NCI-H345 (cell line): ENCODE measurements around the gene SLC5A10.

Experiments
- DNase-seq: peaks from one replicate; lab custom pipeline; 2025; lab: John Stamatoyannopoulos, UW

The SLC5A10 gene

GRCh38 chr17:18984273-18985114 lies 32.5 kb downstream of the SLC5A10 start:
- DNase-seq, result no peak

- no peak for DNase-seq
These were observed 33.5 kb downstream of the SLC5A10 start for GRCh38 chr17:18985475-18985874.

DNA sequence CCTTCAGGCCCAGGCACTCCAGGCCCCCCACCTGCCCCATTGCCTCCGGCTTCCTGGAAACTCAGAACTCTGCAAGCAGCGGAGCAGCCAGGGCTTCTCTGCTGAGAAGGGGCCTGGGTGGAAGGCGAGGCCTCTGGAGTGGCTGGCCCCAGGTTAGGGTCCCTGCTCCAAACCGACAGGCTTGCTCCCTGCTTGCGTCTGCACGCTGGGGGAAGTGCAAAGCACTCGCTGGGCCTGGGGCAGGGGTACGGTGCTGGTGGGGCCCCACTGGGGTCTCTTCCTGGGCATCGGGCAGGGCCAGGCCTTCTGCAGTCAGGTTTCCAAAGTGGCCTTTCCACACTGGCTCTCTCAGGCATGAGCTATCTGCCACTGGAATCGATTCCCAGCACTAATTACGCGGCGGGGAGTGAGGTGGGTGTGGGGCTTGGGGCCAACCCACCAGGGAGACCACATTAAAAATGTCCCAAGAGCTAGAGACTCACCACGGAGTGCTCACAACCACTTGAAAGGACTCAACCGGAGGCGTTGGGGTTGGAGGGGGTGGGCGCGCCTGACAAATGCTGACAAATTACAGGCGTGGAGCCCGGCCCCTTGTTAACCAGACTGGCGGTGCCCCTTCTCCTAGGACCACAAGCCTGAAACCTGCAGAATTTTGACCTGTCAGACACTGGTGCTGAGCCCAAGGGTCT lies 34.7 kb downstream of the SLC5A10 start:
- DNase-seq, result no peak

GRCh38 chr17:18987230-18987610 lies 35.3 kb downstream of the SLC5A10 start:
- peak; percentile 66 for DNase-seq

- no peak for DNase-seq
These were observed 36.0 kb downstream of the SLC5A10 start for GRCh38 chr17:18987862-18988545.

- no peak for DNase-seq
These were observed 36.7 kb downstream of the SLC5A10 start for GRCh38 chr17:18988546-18989173.

DNA sequence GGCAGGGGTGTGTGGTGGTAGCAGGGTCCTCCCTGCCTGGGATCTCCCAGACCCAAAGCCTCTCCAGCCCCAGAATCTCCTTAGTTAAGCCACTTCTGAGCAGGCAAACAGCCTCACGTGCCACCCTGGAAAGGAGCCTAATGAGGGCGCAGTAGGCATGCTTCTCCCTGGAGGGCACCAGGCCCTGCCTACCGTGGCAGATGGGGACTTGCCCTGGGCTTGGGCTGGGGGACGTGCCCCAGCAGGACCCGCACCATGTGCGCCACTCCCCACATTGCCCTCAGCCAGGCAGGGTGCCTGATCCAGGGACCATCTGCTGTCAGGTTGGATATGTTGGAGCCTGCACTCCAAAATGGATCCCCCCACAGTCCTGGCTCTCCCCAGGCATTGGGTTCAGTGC lies 38.4 kb downstream of the SLC5A10 start:
- no peak for DNase-seq

- no peak for DNase-seq
These were observed 39.8 kb downstream of the SLC5A10 start for GRCh38 chr17:18991531-18992315.

DNA sequence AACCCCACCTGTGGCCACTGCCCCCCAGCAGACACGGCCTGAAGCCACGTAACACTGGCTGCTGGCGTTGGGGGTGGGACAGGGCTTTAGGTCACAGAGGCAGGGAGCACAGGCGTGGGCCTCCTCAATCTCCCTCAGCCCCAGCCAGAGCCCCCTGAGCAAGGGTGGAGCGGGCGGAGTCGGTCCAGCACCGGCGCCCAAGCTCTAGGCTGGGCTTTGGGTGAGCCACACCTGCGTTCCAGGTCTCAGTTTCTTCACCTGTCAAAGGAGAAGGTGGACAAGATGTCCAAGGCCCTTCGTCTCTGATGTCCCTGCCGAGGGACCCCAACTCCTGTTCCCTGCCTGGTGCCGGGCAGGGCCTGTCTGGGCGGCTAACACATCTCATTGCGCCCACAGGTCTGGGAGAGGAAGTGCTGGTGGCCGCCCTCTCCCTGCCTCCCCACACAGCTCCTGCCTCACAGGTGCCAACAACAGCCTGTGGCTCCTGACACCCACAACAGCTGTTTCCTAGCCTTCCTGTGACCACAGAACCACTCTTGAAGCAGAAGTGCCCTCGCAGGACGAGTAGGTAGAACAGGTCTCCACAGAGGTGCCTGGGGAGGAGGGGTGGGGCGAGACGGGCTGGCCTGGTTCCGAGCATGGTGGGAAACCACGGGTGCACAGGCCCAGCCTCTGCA lies 40.6 kb downstream of the SLC5A10 start:
- no peak for DNase-seq

- no peak for DNase-seq
These were observed 42.1 kb downstream of the SLC5A10 start for GRCh38 chr17:18993905-18994526.

GRCh38 chr17:18994631-18995030 lies 42.7 kb downstream of the SLC5A10 start:
- no peak for DNase-seq

- no peak for DNase-seq
These were observed 43.3 kb downstream of the SLC5A10 start for GRCh38 chr17:18995220-18995619.

GRCh38 chr17:18996458-18996857 lies 44.5 kb downstream of the SLC5A10 start:
- no peak for DNase-seq

DNA sequence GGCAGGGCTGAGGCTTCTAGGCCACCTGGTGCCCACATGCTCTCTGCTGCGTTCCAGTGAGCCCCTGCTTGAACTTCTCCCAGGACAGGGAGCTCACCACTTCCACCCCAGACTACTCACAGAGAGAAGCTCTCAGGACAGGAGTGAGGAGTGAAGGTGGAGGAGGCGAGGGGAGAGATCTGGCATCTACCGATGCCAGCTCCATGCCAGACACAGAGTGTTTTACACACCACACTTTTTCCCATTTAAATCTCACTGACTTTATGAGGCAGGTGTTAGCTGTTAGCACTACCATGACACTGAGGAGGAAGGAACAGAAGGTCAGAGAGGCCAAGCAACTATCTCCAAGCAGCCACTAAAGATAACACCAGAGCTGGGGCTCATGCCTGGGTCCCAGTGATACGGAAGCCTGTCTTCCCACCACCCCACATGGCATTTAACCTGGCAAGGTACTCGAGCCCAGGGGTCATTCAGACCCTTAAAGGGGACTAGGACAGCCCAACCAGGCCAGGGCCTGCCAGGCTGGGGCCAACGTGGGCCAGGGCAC lies 45.8 kb downstream of the SLC5A10 start:
- DNase-seq, result no peak

- DNase-seq, result no peak
These were observed 47.4 kb downstream of the SLC5A10 start for GRCh38 chr17:18999394-18999793.

GRCh38 chr17:18999911-19000310 lies 47.9 kb downstream of the SLC5A10 start:
- no peak for DNase-seq

DNA sequence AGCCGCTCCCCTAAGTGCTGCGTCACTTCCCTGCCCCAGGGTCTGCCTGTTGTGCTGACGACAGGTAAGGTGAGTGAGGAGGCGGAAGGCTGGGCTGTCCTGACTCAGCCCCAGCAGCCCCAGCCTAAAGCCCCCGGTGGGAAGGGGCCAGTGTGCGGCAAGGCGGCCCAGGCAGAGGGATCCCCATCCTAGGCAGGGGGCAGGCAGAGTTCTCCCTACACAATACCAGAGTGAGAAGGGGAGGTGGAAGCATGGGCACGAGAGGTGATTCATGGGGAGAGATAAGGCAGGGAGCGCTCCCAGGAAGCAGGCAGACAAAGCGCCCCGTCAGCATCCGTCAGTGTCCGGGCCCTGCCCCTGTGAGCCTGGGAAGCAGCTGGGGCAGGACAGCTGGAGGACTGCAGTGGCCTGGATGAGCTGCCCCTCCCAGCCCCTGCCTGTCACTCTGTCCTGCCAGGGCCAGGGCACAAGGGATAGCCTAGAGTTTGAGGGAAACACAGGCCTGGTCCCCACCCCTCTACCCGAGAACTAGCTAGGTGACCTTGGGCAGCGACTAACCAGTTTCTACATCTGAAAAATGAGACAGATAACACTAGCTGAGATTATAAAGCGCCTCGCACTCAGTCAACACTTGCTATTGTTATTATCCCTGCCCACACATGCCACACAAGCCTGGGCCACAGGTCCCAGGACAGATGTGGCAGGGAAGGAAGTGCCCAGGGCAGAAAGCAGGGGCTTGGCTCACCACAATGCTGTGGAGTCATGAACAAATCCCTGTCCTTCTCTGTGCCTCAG lies 48.8 kb downstream of the SLC5A10 start:
- DNase-seq, result no peak

DNA sequence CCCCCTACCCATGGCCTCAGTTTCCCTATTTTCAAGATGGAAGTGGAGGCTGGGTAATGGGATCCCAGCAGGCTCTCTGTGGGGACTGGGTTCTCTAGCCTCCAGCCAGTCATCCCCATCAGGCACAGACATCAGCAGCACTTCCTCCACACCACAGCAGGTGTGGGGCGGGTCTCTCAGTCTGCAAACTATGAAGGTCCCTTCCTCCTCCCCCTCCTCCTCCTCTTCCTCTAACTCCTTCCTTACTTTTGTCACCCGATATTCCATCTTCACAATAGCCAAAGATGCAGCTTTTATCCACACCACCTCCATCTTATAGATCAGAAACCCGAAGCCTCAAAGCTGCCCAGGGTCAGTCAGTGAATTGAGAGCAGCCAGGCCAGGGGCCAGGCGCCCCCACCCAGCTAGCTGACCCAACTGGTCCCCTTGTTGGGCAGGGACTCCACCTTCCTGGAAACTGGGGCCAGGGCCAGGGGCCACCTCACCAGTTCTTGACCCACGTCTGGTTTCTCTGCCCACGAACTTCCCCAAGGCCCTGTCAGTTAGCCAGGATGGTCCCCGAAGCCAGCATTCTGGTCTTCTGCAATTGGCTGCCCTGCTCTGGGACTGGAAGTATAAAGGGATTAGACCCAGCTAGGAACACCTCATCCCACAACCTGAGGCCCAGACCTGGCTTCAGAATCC lies 50.1 kb downstream of the SLC5A10 start:
- no peak for DNase-seq
